ELF-1 (cell line): Measurements from ENCODE around the gene RAX2.
"Not testable (repeated sequence)": the region's sequence is repeated elsewhere in the genome, so short reads cannot be mapped to it uniquely, and the experiment has no call there.

Source experiments
- DNase-seq: peaks from one replicate; pipeline ENCODE4 v3.0.0-alpha.2; 2016; ENCODE audit warnings: low read depth, low spot score

The RAX2 gene

GRCh38 chr19:3760871-3761361, 11.1 kb downstream of the RAX2 start:
- no peak for DNase-seq

- DNase-seq, result no peak
These were observed 12.4 kb downstream of the RAX2 start for GRCh38 chr19:3759482-3760254.

- DNase-seq, result not testable (repeated sequence)
These were observed 13.7 kb downstream of the RAX2 start for GRCh38 chr19:3758297-3758696.

- DNase-seq, result not testable (repeated sequence)
These were observed 14.3 kb downstream of the RAX2 start for GRCh38 chr19:3757705-3758104.

DNA sequence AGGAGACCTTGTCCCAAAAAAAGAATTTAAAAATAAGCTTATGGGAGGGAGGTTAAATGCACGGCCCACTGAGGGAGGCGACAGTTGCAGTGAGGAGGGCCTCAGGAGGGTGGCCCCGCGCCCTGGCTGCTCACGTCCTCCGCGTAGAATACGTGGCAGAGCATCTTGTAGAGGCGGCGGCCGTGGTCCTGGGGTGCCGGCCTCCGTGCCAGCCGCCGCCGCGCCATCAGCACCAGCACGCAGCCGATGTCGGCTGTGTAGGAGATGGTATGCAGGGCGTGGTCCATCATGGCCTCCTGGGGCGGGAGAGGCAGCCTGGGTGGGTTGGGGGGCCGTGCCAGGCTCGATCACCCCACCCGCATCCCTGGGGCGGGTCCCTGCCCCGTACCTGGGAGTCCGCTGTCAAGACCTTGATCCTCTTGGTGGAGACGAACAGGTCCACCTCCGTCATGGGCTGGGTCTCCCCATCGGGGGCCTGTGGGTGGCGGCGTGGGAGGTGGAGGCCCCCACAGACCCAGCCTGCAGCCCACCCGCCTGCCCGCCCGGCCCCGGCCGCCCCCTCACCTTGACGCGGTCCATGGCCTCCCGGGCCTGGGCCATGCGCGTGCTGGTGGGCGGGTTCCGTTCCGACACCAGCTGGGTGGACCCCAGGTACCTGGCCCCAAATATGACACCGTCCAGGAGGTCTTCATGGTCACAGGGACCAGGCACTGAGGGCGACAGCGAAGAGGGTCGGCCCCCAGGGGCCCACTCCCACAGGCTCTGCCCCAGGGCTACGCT, 18.2 kb downstream of the RAX2 start:
- DNase-seq, result no peak

- DNase-seq, result no peak
These were observed 19.5 kb downstream of the RAX2 start for GRCh38 chr19:3752492-3752891.

DNA sequence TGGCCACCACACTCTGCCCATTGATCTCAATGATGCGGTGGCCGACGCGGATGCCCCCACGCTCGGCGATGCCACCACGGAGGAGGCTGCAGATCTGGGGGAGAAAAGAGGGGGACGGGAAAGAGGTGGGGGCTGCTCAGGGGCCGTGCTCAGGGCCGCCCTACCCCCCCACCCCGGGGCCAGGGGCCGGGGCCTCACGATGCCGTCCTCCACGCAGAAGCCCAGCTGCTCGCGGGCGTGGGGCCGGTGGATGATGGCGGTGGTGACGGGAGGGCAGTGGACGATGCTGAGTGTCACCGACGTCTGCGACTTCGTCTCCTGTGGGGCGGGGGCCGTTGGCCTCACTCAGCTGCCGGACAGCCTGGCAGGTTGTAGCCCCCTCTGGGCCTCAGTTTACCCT, 20.8 kb downstream of the RAX2 start:
- DNase-seq, result no peak

GRCh38 chr19:3750211-3750610, 21.8 kb downstream of the RAX2 start:
- DNase-seq, result no peak

DNA sequence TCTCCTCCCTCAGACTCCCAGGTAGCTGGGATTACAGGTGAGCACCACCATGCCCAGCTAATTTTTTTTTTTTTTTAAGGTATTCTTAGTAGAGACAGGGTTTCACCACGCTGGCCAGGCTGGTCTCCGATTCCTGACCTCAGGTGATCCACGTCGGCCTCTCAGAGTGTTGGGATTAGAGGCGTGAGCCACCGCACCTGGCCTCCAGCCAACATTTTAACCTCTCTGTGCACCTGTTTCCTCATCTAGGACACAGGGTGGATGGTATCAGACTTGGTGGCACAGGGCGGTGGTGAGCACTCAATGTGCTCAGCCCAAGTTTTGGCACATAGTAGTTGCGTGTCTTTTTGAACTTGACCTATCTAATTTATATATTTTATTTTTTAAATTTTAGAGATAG, 23.1 kb downstream of the RAX2 start:
- no peak for DNase-seq

DNA sequence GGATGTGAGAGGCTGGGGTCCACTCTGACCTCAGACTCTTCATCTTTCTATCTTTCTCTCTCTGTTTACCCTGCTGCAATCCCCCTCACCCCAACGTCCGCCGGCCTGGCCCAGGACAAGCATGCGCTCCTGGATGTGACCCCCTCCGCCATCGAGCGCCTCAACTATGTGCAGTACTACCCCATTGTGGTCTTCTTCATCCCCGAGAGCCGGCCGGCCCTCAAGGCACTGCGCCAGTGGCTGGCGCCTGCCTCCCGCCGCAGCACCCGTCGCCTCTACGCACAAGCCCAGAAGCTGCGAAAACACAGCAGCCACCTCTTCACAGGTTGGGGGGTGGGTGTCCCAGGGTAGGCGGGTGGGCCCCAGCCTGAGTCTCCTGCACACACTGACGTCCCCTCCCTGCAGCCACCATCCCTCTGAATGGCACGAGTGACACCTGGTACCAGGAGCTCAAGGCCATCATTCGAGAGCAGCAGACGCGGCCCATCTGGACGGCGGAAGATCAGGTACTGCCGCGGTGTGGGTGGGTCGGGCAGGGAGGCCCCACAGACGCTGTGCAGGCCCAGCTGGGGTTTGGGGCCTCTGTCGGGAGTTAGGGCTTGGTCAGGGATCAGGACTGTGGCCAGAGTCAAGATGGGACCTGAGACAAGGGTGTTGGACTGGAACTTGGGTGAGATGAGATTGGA, 25.5 kb downstream of the RAX2 start:
- DNase-seq, result no peak

DNA sequence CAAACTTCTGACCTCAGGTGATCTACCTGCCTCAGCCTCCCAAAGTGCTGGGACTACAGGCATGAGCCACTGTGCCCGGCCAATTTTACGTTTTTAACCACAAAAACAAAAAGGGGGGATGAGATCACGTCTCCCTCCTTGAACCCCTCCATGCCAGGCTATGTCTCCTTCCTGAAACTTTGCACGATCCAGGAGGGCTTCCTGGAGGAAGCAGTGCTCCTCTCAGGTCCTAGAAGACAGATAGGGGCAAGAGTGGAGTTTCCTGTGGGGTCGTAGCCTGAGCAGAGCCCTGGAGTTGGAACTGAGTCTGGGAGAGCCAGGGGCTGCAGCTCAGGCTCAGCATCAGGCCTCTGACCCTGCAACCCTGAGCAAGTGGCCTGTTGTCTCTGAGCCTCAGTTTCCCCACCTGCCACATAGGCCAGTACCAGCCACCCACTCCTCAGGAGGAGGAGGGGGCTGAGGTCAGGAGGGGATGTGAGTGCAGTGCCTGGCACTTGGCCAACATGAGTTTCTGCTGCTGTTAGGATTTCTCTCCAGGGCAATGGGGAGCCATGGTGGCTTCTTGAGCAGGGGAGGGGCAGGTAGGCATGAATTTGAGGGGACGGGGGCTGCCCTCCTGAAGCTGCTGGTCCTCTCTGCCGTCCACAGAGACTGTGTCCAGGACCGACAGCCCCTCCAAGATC, 26.5 kb downstream of the RAX2 start:
- DNase-seq, result no peak

- no peak for DNase-seq
These were observed 28.5 kb downstream of the RAX2 start for GRCh38 chr19:3743486-3743885.

DNA sequence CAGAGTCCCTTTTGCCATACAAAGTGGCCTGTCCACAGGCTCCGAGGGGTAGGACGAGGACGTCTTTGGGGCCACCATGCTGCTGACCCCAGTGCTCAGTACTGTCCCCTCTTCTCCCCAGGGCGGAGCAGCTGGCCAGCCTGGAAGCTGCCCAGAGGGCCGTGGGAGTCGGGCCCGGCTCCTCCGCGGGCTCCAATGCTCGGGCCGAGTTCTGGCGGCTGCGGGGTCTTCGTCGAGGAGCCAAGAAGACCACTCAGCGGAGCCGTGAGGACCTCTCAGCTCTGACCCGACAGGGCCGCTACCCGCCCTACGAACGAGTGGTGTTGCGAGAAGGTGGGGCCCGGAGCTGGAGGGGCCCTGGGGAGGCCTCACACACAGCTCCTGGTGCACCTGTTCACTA, 31.6 kb downstream of the RAX2 start:
- DNase-seq, result no peak

DNA sequence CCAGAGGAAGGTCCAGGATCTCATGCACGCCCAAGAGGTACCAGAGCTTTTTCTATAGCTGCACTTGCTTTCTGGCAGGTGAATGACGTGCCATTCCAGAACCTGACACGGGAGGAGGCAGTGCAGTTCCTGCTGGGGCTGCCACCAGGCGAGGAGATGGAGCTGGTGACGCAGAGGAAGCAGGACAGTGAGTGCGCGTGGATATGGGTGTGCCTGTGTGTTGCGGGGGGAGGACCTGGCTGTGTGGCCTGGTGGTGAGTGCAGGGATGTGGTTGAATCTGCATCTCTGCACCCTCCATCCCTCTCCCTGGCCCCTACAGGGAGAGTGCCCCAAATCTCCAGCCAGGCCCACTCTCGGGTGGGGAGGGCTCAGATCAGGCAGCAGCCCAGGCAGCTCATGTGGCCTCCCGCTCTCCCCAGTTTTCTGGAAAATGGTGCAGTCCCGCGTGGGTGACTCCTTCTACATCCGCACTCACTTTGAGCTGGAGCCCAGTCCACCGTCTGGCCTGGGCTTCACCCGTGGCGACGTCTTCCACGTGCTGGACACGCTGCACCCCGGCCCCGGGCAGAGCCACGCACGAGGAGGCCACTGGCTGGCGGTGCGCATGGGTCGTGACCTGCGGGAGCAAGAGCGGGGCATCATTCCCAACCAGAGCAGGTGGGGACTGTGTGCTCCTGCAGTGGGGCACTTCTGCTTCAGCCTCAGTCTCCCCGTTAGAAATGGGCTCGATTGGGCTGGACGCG, 33.4 kb downstream of the RAX2 start:
- DNase-seq, result no peak

GRCh38 chr19:3737487-3738205, 34.4 kb downstream of the RAX2 start:
- no peak for DNase-seq

DNA sequence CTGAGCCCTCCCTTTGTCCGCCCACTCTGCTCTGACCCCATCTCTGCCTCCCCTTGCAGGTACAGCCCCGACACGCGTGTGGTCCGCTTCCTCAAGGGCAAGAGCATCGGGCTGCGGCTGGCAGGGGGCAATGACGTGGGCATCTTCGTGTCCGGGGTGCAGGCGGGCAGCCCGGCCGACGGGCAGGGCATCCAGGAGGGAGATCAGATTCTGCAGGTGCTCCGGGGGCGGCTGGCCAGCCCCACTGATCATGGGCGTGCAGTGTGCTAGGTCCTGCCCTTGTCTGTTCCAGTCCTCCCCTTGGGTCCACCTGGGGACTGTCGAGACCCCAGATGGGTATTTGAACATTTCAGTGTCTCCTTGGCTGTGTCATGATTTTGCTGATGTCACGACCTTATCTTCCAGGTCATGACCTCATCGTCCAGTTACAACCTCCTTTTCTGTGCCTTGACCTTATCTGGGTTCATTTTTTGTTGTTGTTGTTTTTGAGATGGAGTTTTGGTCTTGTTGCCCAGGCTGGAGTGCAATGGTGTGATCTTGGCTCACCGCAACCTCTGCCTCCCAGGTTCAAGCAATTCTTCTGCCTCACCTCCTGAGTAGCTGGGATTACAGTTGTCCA, 35.8 kb downstream of the RAX2 start:
- DNase-seq, result no peak

DNA sequence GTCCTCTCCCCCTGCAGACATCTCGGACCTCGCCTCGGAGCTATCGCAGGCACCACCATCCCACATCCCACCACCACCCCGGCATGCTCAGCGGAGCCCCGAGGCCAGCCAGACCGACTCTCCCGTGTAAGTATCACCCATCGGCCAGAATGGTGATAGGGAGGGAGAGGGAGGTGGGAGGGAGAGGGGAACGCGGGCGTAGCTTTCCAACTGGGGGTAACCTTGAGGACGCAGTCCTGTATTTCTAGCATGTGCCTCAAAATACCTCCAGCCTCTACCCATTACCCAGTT, 37.8 kb downstream of the RAX2 start:
- DNase-seq, result no peak

- DNase-seq, result no peak
These were observed 38.3 kb downstream of the RAX2 start for GRCh38 chr19:3733549-3734309.

DNA sequence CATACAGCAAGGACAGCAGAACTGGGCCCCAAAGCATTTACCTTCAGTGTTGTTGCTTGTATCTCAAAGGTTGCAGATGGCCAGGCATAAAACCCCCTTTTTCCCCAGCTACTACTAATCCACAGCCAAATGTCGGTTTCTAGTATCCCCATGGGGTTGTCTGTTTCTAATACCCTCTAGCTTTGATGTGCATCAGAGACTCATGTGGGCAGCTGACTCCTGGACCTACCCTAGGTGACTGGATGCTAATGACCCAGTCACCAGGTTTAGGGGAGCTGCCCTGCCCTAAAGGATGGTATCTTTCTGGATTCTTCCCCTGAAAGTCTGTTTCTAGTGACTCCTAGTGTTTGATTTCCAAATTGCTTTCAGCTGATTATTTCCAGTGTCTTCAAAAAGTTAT, 39.9 kb downstream of the RAX2 start:
- DNase-seq, result no peak
